GM21737 (cell line): ENCODE data around the gene KIAA1614.
"Not testable (repeated sequence)": the region's sequence is repeated elsewhere in the genome, so short reads cannot be mapped to it uniquely, and the experiment has no call there.

ENCODE experiments used
- ATAC-seq: cut with Tn5 transposase; IDR thresholded peaks from one replicate; pipeline ENCODE4 v1.9.1; 2021; ENCODE audit warnings: mild to moderate bottlenecking, moderate library complexity; ENCODE audit not compliant: unreplicated experiment

The KIAA1614 gene

GRCh38 chr1:180954005-180954800 lies 41.5 kb downstream of the KIAA1614 start:
- ATAC-seq = peak; percentile 59

DNA sequence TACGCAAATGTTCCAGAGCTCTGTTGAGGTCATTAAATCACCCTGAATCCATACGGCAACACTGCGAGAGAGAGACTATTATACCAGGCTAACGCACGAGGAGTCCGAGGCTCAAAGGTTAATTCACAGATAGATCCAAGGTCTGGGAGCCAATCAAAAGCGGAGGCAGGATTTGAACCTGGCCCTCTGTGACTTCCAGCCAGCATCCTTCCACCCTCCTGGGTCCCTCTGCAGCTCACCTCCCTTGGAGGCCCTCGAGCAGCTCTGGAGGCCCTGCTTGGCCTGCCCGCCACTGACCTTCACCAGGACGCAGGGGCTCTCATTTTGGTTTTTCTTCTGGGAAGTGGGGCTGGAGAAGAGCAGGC lies 42.1 kb downstream of the KIAA1614 start:
- no peak for ATAC-seq

- no peak for ATAC-seq
Measured at GRCh38 chr1:180956028-180956640, 43.4 kb downstream of the KIAA1614 start.

GRCh38 chr1:180959620-180960019 lies 46.9 kb downstream of the KIAA1614 start:
- not testable (repeated sequence) for ATAC-seq

- ATAC-seq = no peak
Measured at GRCh38 chr1:180961622-180962021, 48.9 kb downstream of the KIAA1614 start.

DNA sequence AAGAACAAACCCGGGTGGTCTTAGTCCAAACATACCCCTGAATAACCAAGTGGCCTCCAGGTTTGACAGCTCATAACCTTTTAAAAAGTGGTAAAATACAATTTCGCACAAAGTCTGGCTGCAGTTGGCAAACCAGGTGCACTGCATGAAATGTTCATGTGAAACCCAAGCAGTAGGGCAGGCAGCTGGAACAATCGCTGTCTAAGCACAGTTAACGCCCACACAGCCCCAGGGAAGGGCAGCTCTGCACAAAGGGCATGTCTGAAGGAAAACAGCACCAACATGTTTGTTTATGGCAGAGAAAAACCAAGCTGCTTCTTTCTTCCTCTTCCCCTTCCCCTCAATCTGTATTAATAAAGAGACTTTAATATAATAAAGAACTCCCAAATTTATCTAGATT lies 49.5 kb downstream of the KIAA1614 start:
- ATAC-seq = no peak

GRCh38 chr1:180964056-180964455 lies 51.4 kb downstream of the KIAA1614 start:
- ATAC-seq = no peak

DNA sequence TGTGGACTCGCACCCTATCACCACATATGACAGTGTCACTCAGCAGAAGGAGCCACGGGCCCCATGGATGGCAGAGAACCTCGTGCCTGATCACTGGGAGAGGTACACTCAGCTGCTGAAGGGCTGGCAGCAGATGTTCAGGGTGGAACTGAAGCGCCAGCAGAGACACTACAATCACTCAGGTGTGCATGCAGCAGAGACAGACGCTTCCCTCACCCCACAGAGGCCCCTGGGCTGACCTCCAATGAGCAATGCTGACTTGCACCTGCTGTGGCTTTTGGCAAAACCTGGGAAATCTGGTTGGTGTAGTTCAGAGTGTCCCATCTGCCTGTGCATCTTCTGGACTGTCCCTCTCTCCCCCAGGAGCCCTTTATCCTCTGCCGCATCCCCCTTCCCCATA lies 51.9 kb downstream of the KIAA1614 start:
- ATAC-seq = no peak

GRCh38 chr1:180966312-180966711 lies 53.6 kb downstream of the KIAA1614 start:
- ATAC-seq = no peak

GRCh38 chr1:180966744-180967536 lies 54.2 kb downstream of the KIAA1614 start:
- ATAC-seq = no peak

DNA sequence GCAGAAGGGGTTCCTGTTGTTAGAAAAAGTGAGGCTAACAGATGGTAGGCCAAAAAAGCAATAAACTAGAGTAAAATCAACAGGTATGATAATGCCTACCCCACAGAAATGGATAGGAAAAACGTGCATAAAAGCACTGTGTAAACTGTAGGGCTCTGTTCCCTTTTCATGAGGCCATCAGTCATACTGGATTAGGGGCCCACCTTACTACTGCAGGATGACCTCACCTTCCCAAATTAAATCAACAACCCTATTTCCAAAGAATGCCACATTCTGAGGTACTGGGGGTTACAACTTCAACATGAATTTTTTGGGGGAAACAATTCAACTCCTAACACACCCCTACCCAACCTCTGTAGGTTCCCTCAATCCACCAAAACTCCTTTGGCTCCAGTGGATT lies 54.9 kb downstream of the KIAA1614 start:
- ATAC-seq = no peak

- not testable (repeated sequence) for ATAC-seq
Measured at GRCh38 chr1:180968834-180969233, 56.1 kb downstream of the KIAA1614 start.

DNA sequence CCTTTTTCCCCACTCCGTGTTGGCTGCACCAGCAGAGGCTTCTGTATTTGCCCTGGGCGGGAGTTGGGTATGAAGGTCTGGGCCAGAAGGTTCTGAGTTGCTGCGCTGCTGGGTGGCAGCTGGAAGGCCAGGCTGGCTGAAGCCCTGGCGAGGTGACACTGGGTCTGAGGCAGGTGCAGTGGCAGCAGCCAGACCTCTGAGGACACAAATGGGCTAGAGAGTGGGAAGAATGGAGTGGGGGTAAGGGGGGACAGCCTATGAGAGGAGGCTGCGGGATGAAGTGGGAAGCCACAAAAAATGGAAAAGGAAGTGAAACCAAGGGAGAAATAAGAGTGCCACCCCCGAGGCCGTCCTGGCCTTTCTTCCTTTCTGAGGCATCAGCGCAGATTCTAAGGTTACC lies 56.7 kb downstream of the KIAA1614 start:
- ATAC-seq = no peak

- ATAC-seq = no peak
Measured at GRCh38 chr1:180970333-180971079, 57.8 kb downstream of the KIAA1614 start.

DNA sequence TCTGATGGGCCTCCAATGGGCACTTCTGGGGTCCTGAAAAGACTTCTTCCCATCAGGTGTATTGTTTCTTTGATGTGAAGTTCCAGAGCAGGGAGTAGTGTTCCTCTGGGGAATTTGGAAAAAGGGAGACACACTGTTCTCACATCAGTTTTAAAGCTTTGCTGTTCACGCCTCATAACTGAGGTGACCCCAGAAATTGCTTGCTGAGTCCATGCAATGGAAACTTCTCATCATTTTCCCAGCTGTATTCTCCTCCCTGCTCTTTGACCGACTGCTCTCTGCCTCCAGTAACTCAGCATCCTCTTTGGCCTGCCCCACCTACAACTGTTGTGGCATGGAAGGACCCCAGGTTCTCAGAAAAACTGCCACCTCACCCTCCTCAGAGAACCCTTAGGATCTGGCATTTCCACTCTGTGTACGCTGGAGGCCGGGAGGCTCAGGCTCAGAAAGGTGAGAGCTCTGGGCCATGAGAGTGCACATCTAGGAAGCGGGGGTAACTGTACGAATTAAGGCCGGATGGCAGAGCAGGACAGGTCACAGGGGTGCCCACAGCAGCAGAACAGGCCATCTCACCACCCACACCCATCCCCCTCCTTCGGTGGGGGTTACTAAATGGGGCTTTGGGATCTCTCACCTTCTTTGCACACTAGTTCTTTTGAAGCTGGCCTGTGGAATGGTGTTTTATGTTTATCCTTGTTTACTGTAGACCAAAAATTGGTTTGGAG lies 58.7 kb downstream of the KIAA1614 start:
- no peak for ATAC-seq

DNA sequence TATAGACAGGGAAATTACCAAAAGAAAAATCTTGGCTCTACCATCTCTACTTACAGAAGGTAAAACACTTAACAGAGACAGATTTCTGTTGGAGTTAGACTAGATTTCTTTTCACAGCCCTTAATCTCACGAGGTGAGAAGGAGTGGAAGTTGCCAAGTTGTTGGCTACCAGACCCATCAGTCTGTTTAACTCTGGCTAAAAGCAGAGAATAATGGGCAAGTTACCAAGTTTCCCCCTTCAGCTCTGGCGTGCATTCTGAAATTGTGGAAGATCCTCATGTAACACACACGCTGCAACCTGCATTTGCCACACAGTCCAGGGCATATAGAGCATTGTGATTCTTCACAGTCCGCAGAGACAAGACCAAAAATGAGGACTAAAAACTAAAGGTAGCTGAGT lies 60.7 kb downstream of the KIAA1614 start:
- ATAC-seq = no peak

DNA sequence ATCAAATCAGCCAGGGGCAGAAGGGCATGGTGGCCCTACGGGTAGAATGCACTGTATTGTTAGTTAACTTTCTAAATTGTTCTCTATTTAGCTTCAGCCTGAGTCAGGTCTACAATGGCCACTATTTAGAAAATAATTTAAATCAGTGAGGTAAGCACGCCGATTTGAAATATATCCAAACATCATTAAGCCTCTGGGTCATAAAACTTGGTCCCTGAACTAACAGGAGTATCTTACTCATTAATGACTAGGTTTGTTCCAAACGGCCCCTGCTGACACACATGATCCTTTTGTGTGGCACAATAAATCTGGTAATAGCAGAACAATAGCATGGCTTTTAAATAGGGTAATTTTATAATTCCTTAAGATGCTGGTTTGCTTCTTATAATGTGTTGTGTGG lies 61.5 kb downstream of the KIAA1614 start:
- ATAC-seq = no peak

- ATAC-seq = no peak
Measured at GRCh38 chr1:180975551-180975950, 62.9 kb downstream of the KIAA1614 start.

GRCh38 chr1:180976191-180976590 lies 63.5 kb downstream of the KIAA1614 start:
- ATAC-seq = no peak

DNA sequence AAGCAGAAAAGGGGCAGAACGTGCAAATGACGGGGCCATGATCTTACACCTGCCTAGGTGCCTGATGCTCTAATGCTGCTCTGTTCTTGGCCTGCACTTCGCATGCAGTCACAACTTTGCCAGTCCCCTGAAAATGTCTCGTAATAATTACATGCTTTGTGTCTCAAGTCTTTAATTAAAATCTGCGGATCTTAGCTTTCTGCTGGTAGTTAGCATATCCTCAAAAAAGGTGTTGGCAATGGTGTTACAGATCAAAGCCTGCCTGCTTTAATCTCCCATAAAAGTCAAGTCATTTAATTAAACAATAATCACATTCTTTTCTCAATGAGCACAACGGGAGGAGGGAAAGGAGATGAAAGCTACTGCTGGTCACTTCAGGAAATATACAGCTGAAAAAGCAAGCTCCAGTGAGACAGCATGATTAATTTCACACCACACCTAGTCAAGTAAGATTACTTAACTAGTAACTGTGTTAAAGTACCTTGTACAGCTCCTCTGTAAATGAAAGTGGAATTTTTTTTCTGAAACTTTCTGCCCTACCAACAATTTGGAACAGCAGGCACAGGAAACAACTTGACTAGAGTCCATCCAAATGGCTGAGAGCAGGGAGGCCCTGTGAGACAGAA lies 64.1 kb downstream of the KIAA1614 start:
- ATAC-seq = no peak
